CMK (cell line): ENCODE results near the gene PIGK.

ENCODE experiments used
- DNase-seq: peaks from one replicate; pipeline ENCODE4 v3.0.0-alpha.2; 2010; ENCODE audit warnings: low read depth

The PIGK gene

GRCh38 chr1:77096496-77097255 lies 122.6 kb downstream of the PIGK start:
- DNase-seq: no peak

- no peak for DNase-seq
Measured at GRCh38 chr1:77095236-77095635, 124.0 kb downstream of the PIGK start.

- no peak for DNase-seq
Measured at GRCh38 chr1:77089756-77090155, 129.5 kb downstream of the PIGK start.

GRCh38 chr1:77085109-77085508 lies 134.1 kb downstream of the PIGK start:
- DNase-seq: no peak

- DNase-seq: no peak
Measured at GRCh38 chr1:77084457-77084856, 134.8 kb downstream of the PIGK start.

- DNase-seq: no peak
Measured at GRCh38 chr1:77081834-77082233, 137.4 kb downstream of the PIGK start.

- DNase-seq: no peak
Measured at GRCh38 chr1:77076759-77077158, 142.5 kb downstream of the PIGK start.

GRCh38 chr1:77068013-77068412 lies 151.2 kb downstream of the PIGK start:
- no peak for DNase-seq

- no peak for DNase-seq
Measured at GRCh38 chr1:77065693-77066342, 153.4 kb downstream of the PIGK start.

- DNase-seq: no peak
Measured at GRCh38 chr1:77064246-77064645, 155.0 kb downstream of the PIGK start.

GRCh38 chr1:77063118-77063517 lies 156.1 kb downstream of the PIGK start:
- no peak for DNase-seq

- no peak for DNase-seq
Measured at GRCh38 chr1:77061162-77061561, 158.1 kb downstream of the PIGK start.

- no peak for DNase-seq
Measured at GRCh38 chr1:77060000-77060399, 159.2 kb downstream of the PIGK start.

- no peak for DNase-seq
Measured at GRCh38 chr1:77057994-77058585, 161.1 kb downstream of the PIGK start.

GRCh38 chr1:77056525-77056924 lies 162.7 kb downstream of the PIGK start:
- DNase-seq: no peak

- DNase-seq: no peak
Measured at GRCh38 chr1:77051425-77051824, 167.8 kb downstream of the PIGK start.

GRCh38 chr1:77048615-77049005 lies 170.6 kb downstream of the PIGK start:
- DNase-seq: no peak

GRCh38 chr1:77047978-77048614 lies 171.1 kb downstream of the PIGK start:
- no peak for DNase-seq

GRCh38 chr1:77047575-77047974 lies 171.7 kb downstream of the PIGK start:
- no peak for DNase-seq

GRCh38 chr1:77044133-77044849 lies 174.9 kb downstream of the PIGK start:
- no peak for DNase-seq

GRCh38 chr1:77040826-77041225 lies 178.4 kb downstream of the PIGK start:
- DNase-seq: no peak

GRCh38 chr1:77039739-77040138 lies 179.5 kb downstream of the PIGK start:
- no peak for DNase-seq
